K562 (cell line): ENCODE results near the gene ICE2. TPM values are rescaled to one million over a fixed set of nuclear protein-coding genes. Genes with fewer than 3 reads are reported as not detected.
A peak's percentile ranks its signal among the peaks of the same experiment; 100 is the strongest.

Experiments used
- FOXJ2 ChIP-seq: fragments of 200-800 bp; sonication (Bioruptor generic); IDR thresholded peaks from 2 replicates; pipeline ENCODE4 v1.6.1; 2016; ENCODE audit warnings: missing genetic modification characterization, missing compliant biosample characterization
- FOXK2 ChIP-seq, 2 experiments: fragments of 450-650 bp; IDR thresholded peaks in 1 of 2; conservative IDR thresholded peaks in 1 of 2; 2 replicates each; pipeline ENCODE4 v1.6.1; 2016; ENCODE audit warnings: low read depth in 2 of 2, mild to moderate bottlenecking in 1 of 2
- GABPB1 ChIP-seq: sonication (generic); formaldehyde crosslinking; IDR thresholded peaks from 2 replicates; pipeline ENCODE4 v1.8.0; 2022; ENCODE audit warnings: mild to moderate bottlenecking, missing genetic modification reagents
- HNRNPH1 ChIP-seq: fragments of 200-400 bp; formaldehyde crosslinking; optimal IDR thresholded peaks from 2 replicates; pipeline ENCODE3; 2017; ENCODE audit warnings: low read depth, mild to moderate bottlenecking, low read length, moderate library complexity
- ILF3 ChIP-seq: fragments of 450-650 bp; IDR thresholded peaks from 2 replicates; pipeline ENCODE4 v1.6.1; 2018; ENCODE audit warnings: antibody characterized with exemption, mild to moderate bottlenecking, moderate library complexity, borderline replicate concordance
- JUND ChIP-seq, 2 experiments: IDR thresholded peaks; 2 replicates in 1 of 2; 3 replicates in 1 of 2; pipeline ENCODE4 v1.6.1; 2011; ENCODE audit warnings: borderline replicate concordance in 2 of 2, low read depth in 2 of 2, low read length in 2 of 2, improper control_type of control experiment in 1 of 2, missing biosample characterization in 1 of 2, missing genetic modification characterization in 1 of 2, missing genetic modification reagents in 1 of 2
- NFRKB ChIP-seq: fragments of 450-650 bp; IDR thresholded peaks from 2 replicates; pipeline ENCODE4 v1.6.1; 2016; ENCODE audit warnings: low read depth
- NR4A1 ChIP-seq, 2 experiments: fragments of 250-450 bp in 1 of 2; fragments of 450-650 bp in 1 of 2; sonication (Bioruptor Pico) in 1 of 2; IDR thresholded peaks; 2 replicates each; pipeline versions ENCODE4 v1.4.0 to v1.6.1; 2016 to 2020; ENCODE audit warnings: mild to moderate bottlenecking in 2 of 2, missing compliant biosample characterization in 1 of 2, missing genetic modification characterization in 1 of 2, moderate library complexity in 1 of 2
- POLR2AphosphoS5 ChIP-seq: IDR thresholded peaks from 2 replicates; pipeline ENCODE4 v1.6.1; 2011; ENCODE audit warnings: mild to moderate bottlenecking, low read depth, low read length, moderate library complexity; ENCODE audit not compliant: control insufficient read depth, insufficient read depth
- RBM39 ChIP-seq: fragments of 200-400 bp; formaldehyde crosslinking; optimal IDR thresholded peaks from 2 replicates; pipeline ENCODE3; 2018; ENCODE audit warnings: low read depth, low read length
- SMARCC2 ChIP-seq: fragments of 450-650 bp; IDR thresholded peaks from 2 replicates; pipeline ENCODE4 v1.6.1; 2017; ENCODE audit warnings: antibody characterized with exemption, moderate library complexity, mild to moderate bottlenecking, low read depth
- TCF3 ChIP-seq: sonication (generic); formaldehyde crosslinking; IDR thresholded peaks from 2 replicates; pipeline ENCODE4 v1.4.0; 2020; ENCODE audit warnings: mild to moderate bottlenecking, missing genetic modification reagents
- XRCC4 ChIP-seq: IDR thresholded peaks from one replicate; pipeline ENCODE4 v1.6.1; 2011; ENCODE audit not compliant: insufficient read depth, insufficient read length; ENCODE audit errors: extremely low read depth
- ZC3H11A ChIP-seq: IDR thresholded peaks from 2 replicates; pipeline ENCODE4 v1.6.1; 2012; ENCODE audit warnings: low read depth, low read length, improper control_type of control experiment
- ZNF24 ChIP-seq: fragments of 450-650 bp; IDR thresholded peaks from 2 replicates; pipeline ENCODE4 v1.6.1; 2016
- ZNF431 ChIP-seq: sonication (generic); formaldehyde crosslinking; IDR thresholded peaks from 2 replicates; pipeline ENCODE4 v1.8.0; 2022; ENCODE audit warnings: mild to moderate bottlenecking, missing genetic modification reagents
- polyA plus RNA-seq, 8 experiments: library from polyadenylated mRNA; depleted of rRNA in 4 of 8; stranded (reverse) in 5 of 8; unstranded in 3 of 8; fragments of >200 nt; fragmentation: Nextera tagmentation in 2 of 8; fragmentation: Illumina TruSeq in 1 of 8; extraction: Ambion mirVana in 2 of 8; extraction: Trizol in 1 of 8; gene quantifications; 2 replicates each; pipeline versions ENCODE4 v1.2.1 to v1.2.3, GENCODE V29; 2011 to 2014; ENCODE audit warnings: inconsistent platforms in 1 of 8, missing spikeins in 1 of 8
- total RNA-seq, 7 experiments: library from RNA; depleted of rRNA in 6 of 7; stranded (reverse); fragments of >200 nt in 6 of 7; fragmentation: Illumina TruSeq in 2 of 7; extraction: Trizol in 2 of 7; gene quantifications; 2 replicates each; pipeline versions ENCODE4 v1.2.1 to v1.2.3, GENCODE V29; 2011 to 2021; ENCODE audit warnings: low replicate concordance in 1 of 7
- TF ChIP-seq, protein P1 (sequence below): sonication (generic); formaldehyde crosslinking; IDR thresholded peaks from 2 replicates; pipeline ENCODE4 v1.8.1; 2023; ENCODE audit warnings: mild to moderate bottlenecking, missing genetic modification reagents
- TF ChIP-seq, protein P2 (sequence below), 2 experiments: fragments of 200-800 bp in 1 of 2; sonication (Bioruptor generic) in 1 of 2; sonication (generic) in 1 of 2; formaldehyde crosslinking in 1 of 2; IDR thresholded peaks in 1 of 2; conservative IDR thresholded peaks in 1 of 2; 2 replicates each; pipeline versions ENCODE4 v1.5.0 to v1.6.1; 2016 to 2020; ENCODE audit warnings: missing compliant biosample characterization in 1 of 2, missing genetic modification characterization in 1 of 2, missing genetic modification reagents in 1 of 2

Gene ICE2
- total and polyA plus RNA-seq, 9 of the 15 experiments (the other 6 are each of a cell fraction or from before 2014, with no cell fraction given), result 21.8 to 87.9 (median 58.1) TPM

DNA sequence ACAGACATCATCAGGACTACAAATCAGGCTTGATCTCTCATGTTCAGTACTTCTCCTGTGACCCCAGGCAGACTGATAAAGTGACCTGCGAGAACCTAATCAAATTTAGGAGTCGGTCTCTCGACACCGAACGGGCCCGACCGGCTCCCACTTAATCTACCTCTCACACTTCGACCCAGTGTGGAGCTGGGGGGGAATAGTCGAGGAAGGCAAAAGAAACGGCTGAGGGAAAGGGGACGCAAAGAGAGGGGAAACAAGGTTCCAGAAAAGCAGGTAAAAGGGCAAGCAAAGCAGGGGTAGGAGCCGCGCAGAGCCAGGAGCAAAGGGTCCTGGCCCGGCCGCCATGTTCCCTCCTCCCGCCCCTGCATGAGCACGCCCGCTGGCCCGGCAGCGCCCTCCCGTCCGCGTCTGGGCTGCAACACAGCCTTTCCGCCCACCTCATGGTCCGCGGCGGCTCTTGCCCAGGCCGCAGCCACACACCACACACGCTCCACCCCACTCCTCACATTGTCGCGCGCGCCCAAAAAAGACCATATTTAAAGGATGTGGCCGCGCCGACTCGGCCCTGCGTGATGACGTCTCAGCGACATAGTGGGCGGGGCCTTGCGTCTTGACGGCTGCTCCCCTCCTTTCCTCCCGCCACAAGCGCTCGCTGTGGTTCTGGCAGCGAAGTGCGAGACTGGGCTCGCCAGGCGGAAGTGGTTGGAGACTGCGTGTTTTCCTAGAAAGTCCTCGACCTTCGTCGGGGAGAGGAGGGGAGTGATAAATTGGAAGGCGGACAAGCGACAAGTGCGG lies at the start of gene ICE2 (continued):
- TF ChIP-seq, protein P1, sequence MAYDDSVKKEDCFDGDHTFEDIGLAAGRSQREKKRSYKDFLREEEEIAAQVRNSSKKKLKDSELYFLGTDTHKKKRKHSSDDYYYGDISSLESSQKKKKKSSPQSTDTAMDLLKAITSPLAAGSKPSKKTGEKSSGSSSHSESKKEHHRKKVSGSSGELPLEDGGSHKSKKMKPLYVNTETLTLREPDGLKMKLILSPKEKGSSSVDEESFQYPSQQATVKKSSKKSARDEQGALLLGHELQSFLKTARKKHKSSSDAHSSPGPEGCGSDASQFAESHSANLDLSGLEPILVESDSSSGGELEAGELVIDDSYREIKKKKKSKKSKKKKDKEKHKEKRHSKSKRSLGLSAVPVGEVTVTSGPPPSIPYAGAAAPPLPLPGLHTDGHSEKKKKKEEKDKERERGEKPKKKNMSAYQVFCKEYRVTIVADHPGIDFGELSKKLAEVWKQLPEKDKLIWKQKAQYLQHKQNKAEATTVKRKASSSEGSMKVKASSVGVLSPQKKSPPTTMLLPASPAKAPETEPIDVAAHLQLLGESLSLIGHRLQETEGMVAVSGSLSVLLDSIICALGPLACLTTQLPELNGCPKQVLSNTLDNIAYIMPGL (CRISPR knock-in tag), result no peak
- TF ChIP-seq TCF3 (CRISPR knock-in tag) (no peak; the same call in 1 of the 2 replicates), HNRNPH1 (peak; percentile 76), FOXK2 (conservative IDR thresholded peaks at IDR 0.05 in 1 of 2, IDR thresholded peaks at IDR 0.05 in 1 of 2; ENCODE audit: low read depth in 2 of 2) (peak; percentile 93 to 94), JUND (IDR thresholded peaks at IDR 0.05; ENCODE audit: borderline replicate concordance, low read depth, low read length) (peak; percentile 61; the same call in 1 of the 2 replicates), JUND (tag; IDR thresholded peaks at IDR 0.05; ENCODE audit: borderline replicate concordance, low read depth, low read length) (no peak; the same call in 2 of the 3 replicates), ZC3H11A (no peak), POLR2AphosphoS5 (peak; percentile 87), SMARCC2 (no peak), GABPB1 (CRISPR knock-in tag) (peak; percentile 92), RBM39 (no peak), XRCC4 (no peak), ZNF431 (CRISPR knock-in tag) (peak; percentile 44; the same call in 1 of the 2 replicates), NR4A1 (CRISPR knock-in tag; IDR thresholded peaks at IDR 0.05) (no peak), NR4A1 (tag; IDR thresholded peaks at IDR 0.05) (peak; percentile 50), ILF3 (no peak), NFRKB (peak; percentile 91), ZNF24 (peak; percentile 68), FOXJ2 (tag) (0 out of 2 replicates have a peak, but pooled peaks have one; percentile 57)
- TF ChIP-seq, protein P2, sequence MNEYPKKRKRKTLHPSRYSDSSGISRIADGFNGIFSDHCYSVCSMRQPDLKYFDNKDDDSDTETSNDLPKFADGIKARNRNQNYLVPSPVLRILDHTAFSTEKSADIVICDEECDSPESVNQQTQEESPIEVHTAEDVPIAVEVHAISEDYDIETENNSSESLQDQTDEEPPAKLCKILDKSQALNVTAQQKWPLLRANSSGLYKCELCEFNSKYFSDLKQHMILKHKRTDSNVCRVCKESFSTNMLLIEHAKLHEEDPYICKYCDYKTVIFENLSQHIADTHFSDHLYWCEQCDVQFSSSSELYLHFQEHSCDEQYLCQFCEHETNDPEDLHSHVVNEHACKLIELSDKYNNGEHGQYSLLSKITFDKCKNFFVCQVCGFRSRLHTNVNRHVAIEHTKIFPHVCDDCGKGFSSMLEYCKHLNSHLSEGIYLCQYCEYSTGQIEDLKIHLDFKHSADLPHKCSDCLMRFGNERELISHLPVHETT (CRISPR knock-in tag; conservative IDR thresholded peaks at IDR 0.05 in 1 of 2, IDR thresholded peaks at IDR 0.05 in 1 of 2), result peak in 1 of 2 experiments; percentile 18; a peak in 1 of 4 replicates
